ENCODE measurements around the gene AP5S1. TPM values are rescaled to one million over a fixed set of nuclear protein-coding genes. Genes with fewer than 3 reads are reported as not detected.
"Not testable (repeated sequence)": the region's sequence is repeated elsewhere in the genome, so short reads cannot be mapped to it uniquely, and the experiment has no call there.

Gene AP5S1
- total and polyA plus RNA-seq, 9 of the 15 experiments (the other 6 are each of a cell fraction or from before 2014, with no cell fraction given): 2.6 to 8.8 (median 4.4) TPM

GRCh38 chr20:3843990-3844619, 23.8 kb downstream of the AP5S1 start:
- H3K4me2 ChIP-seq (ENCODE audit: insufficient read depth, low read length); H3K9me3 ChIP-seq (replicated peaks; ENCODE audit: control insufficient read depth, insufficient read depth, low read depth, low read length); H3K9me1 ChIP-seq (ENCODE audit: control insufficient read depth, insufficient read depth, low read length); CTCF ChIA-PET (ENCODE audit: low intra/inter-chr PET ratio); FAIRE-seq; ATAC-seq; H4K20me1 ChIP-seq (replicated peaks; ENCODE audit: control insufficient read depth, insufficient read depth, low read length); in situ Hi-C loops (cut with MboI); DNase-seq (ENCODE audit: extremely low read depth in 1 of 4, low spot score in 3 of 4); H3K4me3 ChIP-seq; H3K27me3 ChIP-seq (ENCODE audit: control insufficient read depth in 2 of 2, insufficient read depth in 2 of 2, low read length in 2 of 2); BruUV-seq (replicated peaks); intact Hi-C loops (cut with micrococcal nuclease): not testable (repeated sequence)
- Histone ChIP-seq H3K27ac (ENCODE audit: extremely low read depth, low read depth, low read length) (peak overlapping the region; percentile 76), H2AFZ (ENCODE audit: low read depth, low read length) (peak overlapping the region; percentile 50; the same call in 1 of the 2 replicates), H3K4me1 (replicated peaks in 1 of 2; ENCODE audit: control insufficient read depth in 2 of 2, insufficient read depth in 2 of 2, low read length in 2 of 2) (peaks cover 37 to 51% of the 10 kb centered on the region in 2 experiments; a peak in 4 of 5 replicates), H3K79me2 (ENCODE audit: control insufficient read depth, insufficient read depth, low read length) (peaks cover 28% of the 10 kb centered on the region), H3K36me3 (ENCODE audit: control insufficient read depth, insufficient read depth, low read length) (peaks cover 10% of the 10 kb centered on the region; the same call in 2 of the 3 replicates), H3K9ac (ENCODE audit: insufficient read depth in 1 of 2, low read depth in 2 of 2, low read length in 2 of 2) (peak overlapping the region; percentile 35 to 53; a peak in 3 of 4 replicates)
- WGBS (ENCODE audit: insufficient coverage, low coverage, missing lambda C conversion rate): 63% methylated on average over 9 of the region's 9 CpGs
- TF ChIP-seq MLLT1 (IDR thresholded peaks at IDR 0.05): peak in 1 of 2 experiments; percentile 57; a peak in 1 of 4 replicates
- POLR2A ChIA-PET: interaction anchor here (1.0 to 2.0 kb wide), 3 partner anchors 10 to 23 kb away, joined by 3 to 13 read pairs (median 5); partner anchors contain the start of gene AP5S1

- ChIA-PET CTCF (ENCODE audit: low intra/inter-chr PET ratio) (no interaction called here), POLR2A (interaction anchor here (0.7 kb wide), 1 partner anchor 59 kb away, joined by 3 read pairs; no protein-coding TSS in a partner anchor)
- Histone ChIP-seq H3K27me3 (ENCODE audit: control insufficient read depth in 2 of 2, insufficient read depth in 2 of 2, low read length in 2 of 2) (no peaks in the 10 kb centered on the region), H3K36me3 (ENCODE audit: control insufficient read depth, insufficient read depth, low read length) (peaks cover 16% of the 10 kb centered on the region; the same call in 2 of the 3 replicates), H3K9me3 (replicated peaks; ENCODE audit: control insufficient read depth, insufficient read depth, low read depth, low read length) (no peaks in the 10 kb centered on the region), H3K9me1 (ENCODE audit: control insufficient read depth, insufficient read depth, low read length) (no peaks in the 10 kb centered on the region), H3K79me2 (ENCODE audit: control insufficient read depth, insufficient read depth, low read length) (peaks cover 28% of the 10 kb centered on the region), H3K4me3 (peak overlapping the region; percentile 81), H3K27ac (ENCODE audit: extremely low read depth, low read depth, low read length) (peak overlapping the region; percentile 88), H3K9ac (ENCODE audit: insufficient read depth in 1 of 2, low read depth in 2 of 2, low read length in 2 of 2) (peak overlapping the region; percentile 85 to 96), H3K4me2 (ENCODE audit: insufficient read depth, low read length) (peak overlapping the region; percentile 91), H4K20me1 (replicated peaks; ENCODE audit: control insufficient read depth, insufficient read depth, low read length) (no peaks in the 10 kb centered on the region), H2AFZ (ENCODE audit: low read depth, low read length) (peak overlapping the region; percentile 68), H3K4me1 (replicated peaks in 1 of 2; ENCODE audit: control insufficient read depth in 2 of 2, insufficient read depth in 2 of 2, low read length in 2 of 2) (peaks cover 33 to 44% of the 10 kb centered on the region in 2 experiments; a peak in 4 of 5 replicates)
- ATAC-seq (no peak), DNase-seq (ENCODE audit: extremely low read depth in 1 of 4, low spot score in 3 of 4) (no peak), FAIRE-seq (no peak)
- in situ Hi-C loops (cut with MboI) (no loop called here), intact Hi-C loops (cut with micrococcal nuclease) (loop anchor here (2.0 to 5.0 kb wide), 2 partner anchors 26 to 59 kb away; partner anchors contain the start of genes AP5S1 and CENPB)
- 0 out of 2 replicates have a peak, but pooled peaks have one; percentile 8 for TF ChIP-seq FOXP1 (CRISPR knock-in tag; IDR thresholded peaks at IDR 0.05)
- TF ChIP-seq ATF6 (CRISPR knock-in tag; IDR thresholded peaks at IDR 0.05): 0 out of 2 replicates have a peak, but pooled peaks have one; percentile 50
- TF ChIP-seq HDAC8 (tag; IDR thresholded peaks at IDR 0.05): 0 out of 2 replicates have a peak, but pooled peaks have one; percentile 23
- TF ChIP-seq SNAPC5 (CRISPR knock-in tag; IDR thresholded peaks at IDR 0.05): no peak
- peak; percentile 64; the same call in 1 of the 2 replicates for TF ChIP-seq PHF8 (IDR thresholded peaks at IDR 0.05; ENCODE audit: borderline replicate concordance, low read length)
- peak; percentile 48; the same call in 1 of the 2 replicates for TF ChIP-seq ELF1 (tag; IDR thresholded peaks at IDR 0.05)
- BruUV-seq (replicated peaks): no TSS peak
- 0% methylated on average over 11 of the region's 22 CpGs for WGBS (ENCODE audit: insufficient coverage, low coverage, missing lambda C conversion rate)
These were observed 26.0 kb downstream of the AP5S1 start for GRCh38 chr20:3846378-3846739.

Measured in K562 (cell line).